ENCODE measurements around the gene TSC22D2.
"Not testable (repeated sequence)": the region's sequence is repeated elsewhere in the genome, so short reads cannot be mapped to it uniquely, and the experiment has no call there.

TSC22D2 gene

GRCh38 chr3:150451329-150452048 is 43.4 kb downstream of the TSC22D2 start:
- no peak for DNase-seq

- no peak for DNase-seq
These were observed 45.3 kb downstream of the TSC22D2 start for GRCh38 chr3:150453353-150453752.

GRCh38 chr3:150454085-150454484 is 46.0 kb downstream of the TSC22D2 start:
- no peak for DNase-seq

GRCh38 chr3:150454622-150455021 is 46.5 kb downstream of the TSC22D2 start:
- DNase-seq = no peak

GRCh38 chr3:150455341-150455740 is 47.2 kb downstream of the TSC22D2 start:
- DNase-seq = no peak

- DNase-seq = no peak
These were observed 49.9 kb downstream of the TSC22D2 start for GRCh38 chr3:150458001-150458400.

- DNase-seq = no peak
These were observed 52.4 kb downstream of the TSC22D2 start for GRCh38 chr3:150460484-150460883.

GRCh38 chr3:150461399-150461798 is 53.3 kb downstream of the TSC22D2 start:
- no peak for DNase-seq

- DNase-seq = no peak
These were observed 54.0 kb downstream of the TSC22D2 start for GRCh38 chr3:150462108-150462507.

GRCh38 chr3:150464684-150465083 is 56.6 kb downstream of the TSC22D2 start:
- DNase-seq = no peak

- no peak for DNase-seq
These were observed 59.3 kb downstream of the TSC22D2 start for GRCh38 chr3:150467381-150467780.

GRCh38 chr3:150469031-150469930 is 61.2 kb downstream of the TSC22D2 start:
- no peak for DNase-seq

GRCh38 chr3:150469931-150470740 is 62.0 kb downstream of the TSC22D2 start:
- no peak for DNase-seq

GRCh38 chr3:150472421-150472820 is 64.3 kb downstream of the TSC22D2 start:
- DNase-seq = no peak

GRCh38 chr3:150473161-150473560 is 65.1 kb downstream of the TSC22D2 start:
- DNase-seq = not testable (repeated sequence)

- no peak for DNase-seq
These were observed 71.3 kb downstream of the TSC22D2 start for GRCh38 chr3:150479370-150479769.

- no peak for DNase-seq
These were observed 72.8 kb downstream of the TSC22D2 start for GRCh38 chr3:150480877-150481276.

GRCh38 chr3:150483226-150483625 is 75.1 kb downstream of the TSC22D2 start:
- DNase-seq = no peak

- no peak for DNase-seq
These were observed 76.3 kb downstream of the TSC22D2 start for GRCh38 chr3:150484410-150484809.

GRCh38 chr3:150488867-150489266 is 80.8 kb downstream of the TSC22D2 start:
- no peak for DNase-seq

GRCh38 chr3:150490277-150490986 is 82.3 kb downstream of the TSC22D2 start:
- DNase-seq = no peak

- DNase-seq = no peak
These were observed 86.4 kb downstream of the TSC22D2 start for GRCh38 chr3:150494411-150494977.

Measured in activated CD8-positive, alpha-beta memory T cell treated with anti-CD3 and anti-CD28 coated beads, Interleukin-2, amount 50 U/mL, for 48 hours (primary cell).